OCI-LY3 (cell line): ENCODE data around the gene SPATA2.

Source experiments
- H2AFZ ChIP-seq: fragments of 200-600, 300-600 bp; shearing (Covaris generic); 2 replicates; pipeline ENCODE4 v1.6.0; 2014; ENCODE audit warnings: antibody characterized with exemption, low read depth, low read length
- H3K27ac ChIP-seq: fragments of 200-600, 300-600 bp; sonication (generic); 2 replicates; pipeline ENCODE4 v1.5.1; 2014; ENCODE audit warnings: mild to moderate bottlenecking, low read length, moderate library complexity, mixed read lengths
- H3K27me3 ChIP-seq: fragments of 200-600, 300-600 bp; sonication (generic); 2 replicates; pipeline ENCODE4 v1.6.1; 2014; ENCODE audit warnings: low read depth, low read length, mixed read lengths
- H3K36me3 ChIP-seq: fragments of 200-600, 300-600 bp; sonication (generic); replicated peaks from 2 replicates; pipeline ENCODE3; 2014; ENCODE audit warnings: low read depth, low read length, mixed read lengths
- H3K4me1 ChIP-seq: fragments of 300-600, 200-600 bp; sonication (generic); 2 replicates; pipeline ENCODE4 v1.6.1; 2014; ENCODE audit warnings: low read length, mixed read lengths
- H3K4me2 ChIP-seq: fragments of 200-600, 300-600 bp; sonication (generic); 2 replicates; pipeline ENCODE4 v1.6.1; 2014; ENCODE audit warnings: low read length, mixed read lengths
- H3K4me3 ChIP-seq: fragments of 300-600, 200-600 bp; sonication (generic); 2 replicates; pipeline ENCODE4 v1.5.1; 2014; ENCODE audit warnings: antibody characterized with exemption, mild to moderate bottlenecking, low read length, moderate library complexity
- H3K79me2 ChIP-seq: fragments of 300-600, 200-600 bp; shearing (Covaris generic); 2 replicates; pipeline ENCODE4 v1.6.1; 2014; ENCODE audit warnings: mild to moderate bottlenecking, low read length, mixed read lengths
- H3K9ac ChIP-seq: fragments of 300-600, 200-600 bp; shearing (Covaris generic); 2 replicates; pipeline ENCODE4 v1.6.0; 2014; ENCODE audit warnings: mild to moderate bottlenecking, low read length, moderate library complexity
- H3K9me3 ChIP-seq: fragments of 200-600, 300-600 bp; shearing (Covaris generic); 2 replicates; pipeline ENCODE4 v1.6.1; 2014; ENCODE audit warnings: low read length, mixed read lengths; ENCODE audit not compliant: insufficient read depth
- H4K20me1 ChIP-seq: fragments of 200-600, 300-600 bp; sonication (generic); 2 replicates; pipeline ENCODE4 v1.6.1; 2016; ENCODE audit warnings: low read length, mixed read lengths; ENCODE audit not compliant: insufficient read depth
- EZH2phosphoT487 ChIP-seq: fragments of 200-600 bp; shearing (Covaris generic); IDR thresholded peaks from 2 replicates; pipeline ENCODE4 v1.6.1; 2018; ENCODE audit warnings: antibody characterized with exemption, mixed run types, low read depth
- TF ChIP-seq, protein P1 (sequence below): fragments of 200-600, 300-600 bp; sonication (generic); IDR thresholded peaks from 2 replicates; pipeline ENCODE4 v1.5.1; 2014; ENCODE audit warnings: antibody characterized with exemption, low read length, low read depth

Gene SPATA2

DNA sequence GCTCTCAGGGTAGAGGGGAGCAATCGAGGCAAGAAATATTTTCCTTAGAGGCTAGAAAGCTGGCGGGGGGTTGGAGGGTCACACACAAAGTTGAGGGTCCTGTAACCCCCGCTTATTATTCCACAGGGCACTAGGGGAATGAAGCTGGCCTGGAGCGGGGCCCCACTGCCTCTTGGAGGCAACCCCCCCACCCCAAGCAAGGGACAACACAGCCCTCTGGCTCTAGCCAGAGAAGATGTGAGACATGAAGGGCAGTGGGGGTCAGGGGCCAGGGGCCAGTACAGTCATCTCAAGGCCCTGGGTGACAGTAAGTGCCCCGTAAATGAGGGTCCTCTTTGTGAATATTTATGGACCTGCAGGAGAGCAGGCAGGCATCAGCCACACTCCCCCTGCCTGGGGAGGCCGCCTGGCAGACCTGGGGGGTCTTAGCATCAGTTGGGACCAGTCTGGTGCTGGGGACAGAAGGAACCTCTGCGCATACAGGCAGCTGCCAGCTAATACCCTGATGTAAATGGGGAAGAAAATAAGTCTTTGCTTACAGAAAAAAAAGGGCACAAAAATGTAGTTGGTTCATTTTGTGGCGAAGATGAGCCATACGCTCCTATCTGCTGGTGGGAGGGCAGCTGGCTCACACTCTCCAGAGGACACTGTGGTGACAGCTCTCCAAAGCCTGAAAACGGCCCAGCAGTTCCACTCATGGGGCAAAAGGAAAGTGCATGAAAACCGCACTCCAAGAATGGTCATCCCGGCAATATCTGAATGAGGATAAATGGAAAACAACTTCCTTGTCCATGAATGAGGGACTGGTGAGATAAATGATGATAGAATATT lies 21.9 kb downstream of the SPATA2 start:
- peak overlapping the region; percentile 89 for H3K27ac ChIP-seq
- no peaks in the 10 kb centered on the region for H4K20me1 ChIP-seq
- peak overlapping the region; percentile 95 for H3K4me2 ChIP-seq
- TF ChIP-seq, protein P1, sequence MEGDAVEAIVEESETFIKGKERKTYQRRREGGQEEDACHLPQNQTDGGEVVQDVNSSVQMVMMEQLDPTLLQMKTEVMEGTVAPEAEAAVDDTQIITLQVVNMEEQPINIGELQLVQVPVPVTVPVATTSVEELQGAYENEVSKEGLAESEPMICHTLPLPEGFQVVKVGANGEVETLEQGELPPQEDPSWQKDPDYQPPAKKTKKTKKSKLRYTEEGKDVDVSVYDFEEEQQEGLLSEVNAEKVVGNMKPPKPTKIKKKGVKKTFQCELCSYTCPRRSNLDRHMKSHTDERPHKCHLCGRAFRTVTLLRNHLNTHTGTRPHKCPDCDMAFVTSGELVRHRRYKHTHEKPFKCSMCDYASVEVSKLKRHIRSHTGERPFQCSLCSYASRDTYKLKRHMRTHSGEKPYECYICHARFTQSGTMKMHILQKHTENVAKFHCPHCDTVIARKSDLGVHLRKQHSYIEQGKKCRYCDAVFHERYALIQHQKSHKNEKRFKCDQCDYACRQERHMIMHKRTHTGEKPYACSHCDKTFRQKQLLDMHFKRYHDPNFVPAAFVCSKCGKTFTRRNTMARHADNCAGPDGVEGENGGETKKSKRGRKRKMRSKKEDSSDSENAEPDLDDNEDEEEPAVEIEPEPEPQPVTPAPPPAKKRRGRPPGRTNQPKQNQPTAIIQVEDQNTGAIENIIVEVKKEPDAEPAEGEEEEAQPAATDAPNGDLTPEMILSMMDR, result no peak
- no peak for TF ChIP-seq EZH2phosphoT487
- no peaks in the 10 kb centered on the region for H3K27me3 ChIP-seq
- H3K4me3 ChIP-seq, result peak overlapping the region; percentile 71
- peaks cover 47% of the 10 kb centered on the region for H3K4me1 ChIP-seq
- no peak overlapping the region for H2AFZ ChIP-seq
- no peaks in the 10 kb centered on the region for H3K9me3 ChIP-seq
- H3K79me2 ChIP-seq, result peaks cover 20% of the 10 kb centered on the region; the same call in 1 of the 2 replicates
- peaks cover 13% of the 10 kb centered on the region for H3K36me3 ChIP-seq
- H3K9ac ChIP-seq, result peak overlapping the region; percentile 75

DNA sequence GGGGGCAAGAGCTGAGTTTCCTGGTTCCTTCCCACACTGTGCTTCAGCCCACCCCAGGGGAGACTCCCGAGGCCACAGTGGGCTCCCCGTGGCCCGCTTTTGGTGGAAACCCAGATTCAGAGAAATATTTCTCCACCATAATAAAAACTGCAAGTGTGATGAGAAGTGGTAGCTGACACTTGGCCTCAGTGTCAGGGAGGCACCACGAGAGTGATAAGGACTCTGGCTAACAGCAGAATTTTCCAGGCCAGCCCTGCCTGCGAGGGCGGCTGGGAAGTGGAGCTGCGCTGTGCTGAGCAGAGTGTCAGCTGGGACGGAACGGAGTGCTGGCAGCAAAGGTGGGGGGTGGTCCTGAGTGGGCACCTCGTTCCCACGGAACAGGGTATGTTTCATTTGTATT lies 22.5 kb downstream of the SPATA2 start:
- Histone ChIP-seq H3K4me3 (peak overlapping the region; percentile 71), H3K4me2 (peak overlapping the region; percentile 95), H3K27me3 (no peaks in the 10 kb centered on the region), H3K9me3 (no peaks in the 10 kb centered on the region), H3K36me3 (peaks cover 18% of the 10 kb centered on the region), H3K79me2 (peaks cover 20% of the 10 kb centered on the region; the same call in 1 of the 2 replicates), H3K4me1 (peaks cover 50% of the 10 kb centered on the region), H3K9ac (peak overlapping the region; percentile 75), H4K20me1 (no peaks in the 10 kb centered on the region), H3K27ac (peak overlapping the region; percentile 89), H2AFZ (no peak overlapping the region)
- TF ChIP-seq, protein P1, result no peak
- TF ChIP-seq EZH2phosphoT487, result no peak

DNA sequence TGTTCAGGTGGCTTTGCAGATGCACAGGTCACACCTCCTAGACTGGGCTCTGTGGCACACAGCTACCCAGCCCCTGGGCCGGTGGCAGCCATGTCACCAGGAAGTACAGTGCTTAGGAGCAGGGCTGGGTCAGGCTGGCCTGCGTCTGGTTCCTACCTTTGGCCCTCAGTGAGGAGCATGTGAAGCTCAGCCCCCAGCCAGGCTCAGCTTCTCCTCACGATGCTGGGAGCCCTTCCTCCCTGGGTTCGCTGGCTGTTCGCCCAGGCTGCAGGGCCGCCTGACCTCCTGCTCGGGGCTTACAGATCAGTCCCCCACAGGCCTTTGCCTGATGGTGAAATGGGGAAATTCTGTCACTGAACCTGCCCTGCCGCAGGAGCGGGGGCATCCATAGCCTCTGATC lies 23.1 kb downstream of the SPATA2 start:
- no peaks in the 10 kb centered on the region for H3K9me3 ChIP-seq
- no peak for TF ChIP-seq EZH2phosphoT487
- H3K36me3 ChIP-seq, result peaks cover 18% of the 10 kb centered on the region
- H3K27me3 ChIP-seq, result no peaks in the 10 kb centered on the region
- peak overlapping the region; percentile 75; the same call in 1 of the 2 replicates for H3K9ac ChIP-seq
- no peak overlapping the region for H2AFZ ChIP-seq
- peak overlapping the region; percentile 71 for H3K4me3 ChIP-seq
- peaks cover 50% of the 10 kb centered on the region for H3K4me1 ChIP-seq
- H3K79me2 ChIP-seq, result peaks cover 20% of the 10 kb centered on the region; the same call in 1 of the 2 replicates
- peak overlapping the region; percentile 95 for H3K4me2 ChIP-seq
- no peaks in the 10 kb centered on the region for H4K20me1 ChIP-seq
- H3K27ac ChIP-seq, result peak overlapping the region; percentile 89

DNA sequence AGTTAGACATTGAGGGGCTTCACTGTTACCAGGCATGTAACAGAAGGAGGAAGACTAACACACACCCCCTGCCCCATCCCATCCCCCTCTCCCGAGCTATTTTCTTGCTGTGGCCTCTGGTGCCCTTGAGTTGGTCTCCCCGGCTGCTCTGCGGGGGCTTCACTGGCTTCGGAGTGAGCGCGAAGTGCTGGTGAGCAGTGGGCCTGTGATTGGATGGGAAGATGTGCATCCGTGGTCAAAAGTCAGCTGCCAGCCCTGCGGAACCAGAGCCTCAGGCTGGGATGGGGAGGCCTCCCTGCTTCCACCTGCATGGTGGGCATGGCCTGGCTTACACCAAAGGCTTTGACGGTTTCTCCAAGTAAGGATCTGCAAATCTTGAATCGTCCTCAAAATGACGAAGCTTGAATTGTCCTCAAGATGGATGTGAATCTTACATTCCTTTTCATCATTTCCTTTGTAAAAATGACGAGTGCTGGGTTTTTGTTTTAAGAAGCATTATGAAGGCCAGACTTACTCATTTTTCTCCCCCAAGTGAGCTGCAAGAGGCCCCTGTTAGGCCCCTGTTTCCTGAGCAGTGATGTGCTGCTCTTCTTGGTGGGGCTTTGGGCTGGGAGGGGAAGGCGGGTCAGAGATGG lies 23.7 kb downstream of the SPATA2 start:
- peaks cover 19% of the 10 kb centered on the region; the same call in 1 of the 2 replicates for H3K79me2 ChIP-seq
- no peak overlapping the region for H3K4me2 ChIP-seq
- H4K20me1 ChIP-seq, result no peaks in the 10 kb centered on the region
- no peaks in the 10 kb centered on the region for H3K9me3 ChIP-seq
- H2AFZ ChIP-seq, result no peak overlapping the region
- H3K27ac ChIP-seq, result no peak overlapping the region
- peaks cover 50% of the 10 kb centered on the region for H3K4me1 ChIP-seq
- H3K27me3 ChIP-seq, result no peaks in the 10 kb centered on the region
- no peak overlapping the region for H3K4me3 ChIP-seq
- TF ChIP-seq EZH2phosphoT487, result no peak
- TF ChIP-seq, protein P1, result no peak
- peaks cover 22% of the 10 kb centered on the region for H3K36me3 ChIP-seq
- H3K9ac ChIP-seq, result no peak overlapping the region
